Neural progenitor cell (in vitro differentiated cells): ENCODE data around the gene KIAA1217.

Experiments used
- EZH2 ChIP-seq: fragments of 200-600 bp; sonication (generic); IDR thresholded peaks from 2 replicates; pipeline ENCODE4 v1.6.1; 2017; ENCODE audit warnings: antibody characterized with exemption, mild to moderate bottlenecking, moderate library complexity
- EZH2phosphoT487 ChIP-seq: fragments of 200-600 bp; sonication (generic); IDR thresholded peaks from 2 replicates; pipeline ENCODE4 v1.6.1; 2017; ENCODE audit warnings: antibody characterized with exemption
- TF ChIP-seq, protein P1 (sequence below): fragments of 200-600 bp; sonication (generic); IDR thresholded peaks from 2 replicates; pipeline ENCODE4 v1.5.1; 2017; ENCODE audit warnings: antibody characterized with exemption, mild to moderate bottlenecking

DNA sequence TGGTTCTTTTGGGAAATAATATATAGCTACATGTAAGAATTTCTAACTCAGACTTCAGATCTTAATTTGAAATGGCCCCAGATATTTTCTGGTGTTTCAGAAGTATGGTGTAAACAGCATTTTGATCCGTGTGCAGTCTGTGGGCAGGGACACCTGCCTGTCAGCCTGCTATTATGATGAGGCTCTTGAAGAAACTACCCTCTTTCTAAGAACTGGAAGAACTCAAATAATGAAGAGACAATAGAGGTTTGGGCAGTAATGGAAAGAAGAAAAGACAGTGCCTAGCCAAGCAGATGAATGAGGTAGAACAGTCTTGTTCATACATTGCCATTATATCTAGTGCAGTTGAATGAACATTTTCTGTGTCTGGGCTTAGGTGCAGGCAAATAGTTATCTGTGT lies 258.2 kb downstream of the KIAA1217 start:
- TF ChIP-seq EZH2phosphoT487, result no peak
- TF ChIP-seq EZH2, result no peak
- TF ChIP-seq, protein P1, sequence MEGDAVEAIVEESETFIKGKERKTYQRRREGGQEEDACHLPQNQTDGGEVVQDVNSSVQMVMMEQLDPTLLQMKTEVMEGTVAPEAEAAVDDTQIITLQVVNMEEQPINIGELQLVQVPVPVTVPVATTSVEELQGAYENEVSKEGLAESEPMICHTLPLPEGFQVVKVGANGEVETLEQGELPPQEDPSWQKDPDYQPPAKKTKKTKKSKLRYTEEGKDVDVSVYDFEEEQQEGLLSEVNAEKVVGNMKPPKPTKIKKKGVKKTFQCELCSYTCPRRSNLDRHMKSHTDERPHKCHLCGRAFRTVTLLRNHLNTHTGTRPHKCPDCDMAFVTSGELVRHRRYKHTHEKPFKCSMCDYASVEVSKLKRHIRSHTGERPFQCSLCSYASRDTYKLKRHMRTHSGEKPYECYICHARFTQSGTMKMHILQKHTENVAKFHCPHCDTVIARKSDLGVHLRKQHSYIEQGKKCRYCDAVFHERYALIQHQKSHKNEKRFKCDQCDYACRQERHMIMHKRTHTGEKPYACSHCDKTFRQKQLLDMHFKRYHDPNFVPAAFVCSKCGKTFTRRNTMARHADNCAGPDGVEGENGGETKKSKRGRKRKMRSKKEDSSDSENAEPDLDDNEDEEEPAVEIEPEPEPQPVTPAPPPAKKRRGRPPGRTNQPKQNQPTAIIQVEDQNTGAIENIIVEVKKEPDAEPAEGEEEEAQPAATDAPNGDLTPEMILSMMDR, result no peak
